ENCODE measurements around the gene ATG16L2.

The ATG16L2 gene

DNA sequence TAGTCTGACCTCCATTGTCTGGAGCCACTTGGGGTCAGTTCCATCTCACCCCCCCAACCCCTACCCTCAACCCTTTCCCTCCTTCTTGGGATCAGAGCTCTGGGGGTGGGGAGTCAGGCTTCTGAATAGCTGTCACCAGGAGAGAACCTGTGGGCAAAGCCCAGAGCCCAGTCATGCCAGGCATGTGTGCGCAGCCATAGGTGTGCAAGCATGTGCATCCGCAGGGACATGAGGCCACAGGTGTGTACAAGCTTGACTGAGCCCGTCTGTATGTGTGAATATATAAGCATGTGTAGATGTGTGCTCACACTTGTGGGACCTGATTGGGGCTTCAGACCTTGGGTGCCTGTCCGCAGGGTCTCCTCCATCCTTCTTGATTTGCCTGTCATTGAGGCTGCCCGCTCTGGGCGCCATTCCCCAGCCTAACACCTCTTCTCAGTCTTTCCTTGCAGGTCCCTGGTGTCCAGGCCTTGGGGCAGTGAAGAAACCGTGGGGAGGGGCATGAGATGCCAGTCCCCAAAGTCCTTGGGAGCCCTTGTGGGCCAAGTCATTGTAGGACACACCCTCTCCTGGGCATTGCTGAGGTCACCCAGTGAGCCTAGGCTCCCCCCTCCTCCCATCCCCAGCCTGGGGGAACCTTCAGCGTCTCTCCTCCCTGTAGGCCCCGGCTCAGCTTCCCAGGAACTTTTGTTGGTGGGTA lies 9.0 kb downstream of the ATG16L2 start (continued):
- TF ChIP-seq, protein P1, sequence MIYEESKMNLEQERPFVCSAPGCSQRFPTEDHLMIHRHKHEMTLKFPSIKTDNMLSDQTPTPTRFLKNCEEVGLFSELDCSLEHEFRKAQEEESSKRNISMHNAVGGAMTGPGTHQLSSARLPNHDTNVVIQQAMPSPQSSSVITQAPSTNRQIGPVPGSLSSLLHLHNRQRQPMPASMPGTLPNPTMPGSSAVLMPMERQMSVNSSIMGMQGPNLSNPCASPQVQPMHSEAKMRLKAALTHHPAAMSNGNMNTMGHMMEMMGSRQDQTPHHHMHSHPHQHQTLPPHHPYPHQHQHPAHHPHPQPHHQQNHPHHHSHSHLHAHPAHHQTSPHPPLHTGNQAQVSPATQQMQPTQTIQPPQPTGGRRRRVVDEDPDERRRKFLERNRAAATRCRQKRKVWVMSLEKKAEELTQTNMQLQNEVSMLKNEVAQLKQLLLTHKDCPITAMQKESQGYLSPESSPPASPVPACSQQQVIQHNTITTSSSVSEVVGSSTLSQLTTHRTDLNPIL (CRISPR knock-in tag; IDR thresholded peaks at IDR 0.05; ENCODE audit: low read depth): no peak
- no peak for TF ChIP-seq CSDC2 (CRISPR knock-in tag; IDR thresholded peaks at IDR 0.05)
- no peak for TF ChIP-seq ARNTL (CRISPR knock-in tag; IDR thresholded peaks at IDR 0.05; ENCODE audit: borderline replicate concordance, low read depth)
- TF ChIP-seq PPARA (CRISPR knock-in tag; IDR thresholded peaks at IDR 0.05; ENCODE audit: borderline replicate concordance): no peak

DNA sequence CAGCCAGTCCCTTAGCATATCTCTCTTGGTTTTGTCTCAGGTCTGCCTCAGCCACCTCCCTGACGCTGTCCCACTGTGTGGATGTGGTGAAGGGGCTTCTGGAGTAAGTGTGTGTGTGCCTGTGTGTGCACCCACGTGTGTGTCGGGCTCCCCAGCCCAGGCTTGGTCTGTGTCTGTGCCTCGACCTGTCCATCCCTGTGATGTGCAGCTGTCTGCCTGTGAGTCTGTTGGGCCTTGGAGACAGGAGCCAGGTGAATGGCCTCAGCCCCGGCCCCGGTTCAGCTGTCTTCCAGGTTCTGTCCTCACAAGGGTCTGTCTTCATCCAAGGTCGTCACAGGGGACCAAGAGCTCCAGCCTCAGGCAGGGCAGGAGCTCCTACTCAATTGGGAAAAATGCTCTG lies 9.8 kb downstream of the ATG16L2 start:
- TF ChIP-seq ZC3H10 (CRISPR knock-in tag; IDR thresholded peaks at IDR 0.05) (no peak), ZFP3 (CRISPR knock-in tag; IDR thresholded peaks at IDR 0.05) (no peak), ESRRG (CRISPR knock-in tag; IDR thresholded peaks at IDR 0.05) (no peak), OSR1 (CRISPR knock-in tag; IDR thresholded peaks at IDR 0.05) (no peak), BACH2 (CRISPR knock-in tag; IDR thresholded peaks at IDR 0.05; ENCODE audit: borderline replicate concordance) (no peak), ARNTL (CRISPR knock-in tag; IDR thresholded peaks at IDR 0.05; ENCODE audit: borderline replicate concordance, low read depth) (no peak), ZNF70 (CRISPR knock-in tag; IDR thresholded peaks at IDR 0.05) (no peak), ISL1 (CRISPR knock-in tag; IDR thresholded peaks at IDR 0.05) (no peak), ZFP30 (CRISPR knock-in tag; IDR thresholded peaks at IDR 0.05) (no peak), RARB (CRISPR knock-in tag; IDR thresholded peaks at IDR 0.05) (no peak), ZNF565 (CRISPR knock-in tag; conservative IDR thresholded peaks at IDR 0.05; ENCODE audit: low read depth) (no peak), ZNF8 (CRISPR knock-in tag; IDR thresholded peaks at IDR 0.05) (no peak), TCF4 (CRISPR knock-in tag; IDR thresholded peaks at IDR 0.05; ENCODE audit: borderline replicate concordance) (no peak), SNAI2 (CRISPR knock-in tag; IDR thresholded peaks at IDR 0.05) (no peak)
- TF ChIP-seq, protein P2, sequence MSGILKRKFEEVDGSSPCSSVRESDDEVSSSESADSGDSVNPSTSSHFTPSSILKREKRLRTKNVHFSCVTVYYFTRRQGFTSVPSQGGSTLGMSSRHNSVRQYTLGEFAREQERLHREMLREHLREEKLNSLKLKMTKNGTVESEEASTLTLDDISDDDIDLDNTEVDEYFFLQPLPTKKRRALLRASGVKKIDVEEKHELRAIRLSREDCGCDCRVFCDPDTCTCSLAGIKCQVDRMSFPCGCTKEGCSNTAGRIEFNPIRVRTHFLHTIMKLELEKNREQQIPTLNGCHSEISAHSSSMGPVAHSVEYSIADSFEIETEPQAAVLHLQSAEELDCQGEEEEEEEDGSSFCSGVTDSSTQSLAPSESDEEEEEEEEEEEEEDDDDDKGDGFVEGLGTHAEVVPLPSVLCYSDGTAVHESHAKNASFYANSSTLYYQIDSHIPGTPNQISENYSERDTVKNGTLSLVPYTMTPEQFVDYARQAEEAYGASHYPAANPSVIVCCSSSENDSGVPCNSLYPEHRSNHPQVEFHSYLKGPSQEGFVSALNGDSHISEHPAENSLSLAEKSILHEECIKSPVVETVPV (CRISPR knock-in tag; IDR thresholded peaks at IDR 0.05): no peak
- TF ChIP-seq, protein P3, sequence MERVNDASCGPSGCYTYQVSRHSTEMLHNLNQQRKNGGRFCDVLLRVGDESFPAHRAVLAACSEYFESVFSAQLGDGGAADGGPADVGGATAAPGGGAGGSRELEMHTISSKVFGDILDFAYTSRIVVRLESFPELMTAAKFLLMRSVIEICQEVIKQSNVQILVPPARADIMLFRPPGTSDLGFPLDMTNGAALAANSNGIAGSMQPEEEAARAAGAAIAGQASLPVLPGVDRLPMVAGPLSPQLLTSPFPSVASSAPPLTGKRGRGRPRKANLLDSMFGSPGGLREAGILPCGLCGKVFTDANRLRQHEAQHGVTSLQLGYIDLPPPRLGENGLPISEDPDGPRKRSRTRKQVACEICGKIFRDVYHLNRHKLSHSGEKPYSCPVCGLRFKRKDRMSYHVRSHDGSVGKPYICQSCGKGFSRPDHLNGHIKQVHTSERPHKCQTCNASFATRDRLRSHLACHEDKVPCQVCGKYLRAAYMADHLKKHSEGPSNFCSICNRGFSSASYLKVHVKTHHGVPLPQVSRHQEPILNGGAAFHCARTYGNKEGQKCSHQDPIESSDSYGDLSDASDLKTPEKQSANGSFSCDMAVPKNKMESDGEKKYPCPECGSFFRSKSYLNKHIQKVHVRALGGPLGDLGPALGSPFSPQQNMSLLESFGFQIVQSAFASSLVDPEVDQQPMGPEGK (CRISPR knock-in tag; IDR thresholded peaks at IDR 0.05; ENCODE audit: borderline replicate concordance): no peak
- TF ChIP-seq, protein P4, sequence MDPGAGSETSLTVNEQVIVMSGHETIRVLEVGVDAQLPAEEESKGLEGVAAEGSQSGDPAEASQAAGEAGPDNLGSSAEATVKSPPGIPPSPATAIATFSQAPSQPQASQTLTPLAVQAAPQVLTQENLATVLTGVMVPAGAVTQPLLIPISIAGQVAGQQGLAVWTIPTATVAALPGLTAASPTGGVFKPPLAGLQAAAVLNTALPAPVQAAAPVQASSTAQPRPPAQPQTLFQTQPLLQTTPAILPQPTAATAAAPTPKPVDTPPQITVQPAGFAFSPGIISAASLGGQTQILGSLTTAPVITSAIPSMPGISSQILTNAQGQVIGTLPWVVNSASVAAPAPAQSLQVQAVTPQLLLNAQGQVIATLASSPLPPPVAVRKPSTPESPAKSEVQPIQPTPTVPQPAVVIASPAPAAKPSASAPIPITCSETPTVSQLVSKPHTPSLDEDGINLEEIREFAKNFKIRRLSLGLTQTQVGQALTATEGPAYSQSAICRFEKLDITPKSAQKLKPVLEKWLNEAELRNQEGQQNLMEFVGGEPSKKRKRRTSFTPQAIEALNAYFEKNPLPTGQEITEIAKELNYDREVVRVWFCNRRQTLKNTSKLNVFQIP (CRISPR knock-in tag; IDR thresholded peaks at IDR 0.05; ENCODE audit: borderline replicate concordance, low read depth): no peak
- TF ChIP-seq, protein P5, sequence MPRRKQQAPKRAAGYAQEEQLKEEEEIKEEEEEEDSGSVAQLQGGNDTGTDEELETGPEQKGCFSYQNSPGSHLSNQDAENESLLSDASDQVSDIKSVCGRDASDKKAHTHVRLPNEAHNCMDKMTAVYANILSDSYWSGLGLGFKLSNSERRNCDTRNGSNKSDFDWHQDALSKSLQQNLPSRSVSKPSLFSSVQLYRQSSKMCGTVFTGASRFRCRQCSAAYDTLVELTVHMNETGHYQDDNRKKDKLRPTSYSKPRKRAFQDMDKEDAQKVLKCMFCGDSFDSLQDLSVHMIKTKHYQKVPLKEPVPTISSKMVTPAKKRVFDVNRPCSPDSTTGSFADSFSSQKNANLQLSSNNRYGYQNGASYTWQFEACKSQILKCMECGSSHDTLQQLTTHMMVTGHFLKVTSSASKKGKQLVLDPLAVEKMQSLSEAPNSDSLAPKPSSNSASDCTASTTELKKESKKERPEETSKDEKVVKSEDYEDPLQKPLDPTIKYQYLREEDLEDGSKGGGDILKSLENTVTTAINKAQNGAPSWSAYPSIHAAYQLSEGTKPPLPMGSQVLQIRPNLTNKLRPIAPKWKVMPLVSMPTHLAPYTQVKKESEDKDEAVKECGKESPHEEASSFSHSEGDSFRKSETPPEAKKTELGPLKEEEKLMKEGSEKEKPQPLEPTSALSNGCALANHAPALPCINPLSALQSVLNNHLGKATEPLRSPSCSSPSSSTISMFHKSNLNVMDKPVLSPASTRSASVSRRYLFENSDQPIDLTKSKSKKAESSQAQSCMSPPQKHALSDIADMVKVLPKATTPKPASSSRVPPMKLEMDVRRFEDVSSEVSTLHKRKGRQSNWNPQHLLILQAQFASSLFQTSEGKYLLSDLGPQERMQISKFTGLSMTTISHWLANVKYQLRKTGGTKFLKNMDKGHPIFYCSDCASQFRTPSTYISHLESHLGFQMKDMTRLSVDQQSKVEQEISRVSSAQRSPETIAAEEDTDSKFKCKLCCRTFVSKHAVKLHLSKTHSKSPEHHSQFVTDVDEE (CRISPR knock-in tag; IDR thresholded peaks at IDR 0.05): no peak
- no peak for ATAC-seq
